ENCODE measurements around the gene STARD5. TPM values are rescaled to one million over a fixed set of nuclear protein-coding genes. Genes with fewer than 3 reads are reported as not detected.

STARD5 gene
- total RNA-seq, 2 donors from 2014 or later, result 2.0 to 5.4 TPM

DNA sequence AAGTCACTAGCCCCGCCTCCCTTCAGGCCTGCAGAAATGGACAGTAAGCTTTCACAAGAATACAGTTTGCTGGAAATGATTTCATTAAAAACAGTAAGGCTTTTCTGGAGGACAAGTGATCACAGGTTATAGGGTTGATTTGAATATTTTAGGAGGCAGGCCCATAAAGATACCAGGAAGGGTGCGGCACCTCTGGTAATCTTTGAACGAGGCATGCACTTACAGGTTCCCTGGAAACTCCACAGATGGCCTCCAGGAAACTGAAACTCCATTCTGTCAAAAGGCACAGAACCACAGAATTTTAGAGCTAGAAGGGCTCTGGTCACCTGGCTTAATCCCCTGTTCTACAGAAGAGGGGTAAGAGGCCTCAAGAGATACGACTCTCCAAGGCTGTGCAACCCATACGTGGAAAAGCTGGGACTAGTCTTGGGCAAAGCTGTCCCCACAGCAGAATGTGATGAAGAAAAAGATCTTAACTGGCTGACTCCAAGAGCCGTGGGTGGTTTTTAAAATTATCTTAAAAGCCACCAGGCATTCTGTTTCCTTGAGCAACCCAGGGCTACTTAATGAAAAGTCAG is 1.2 kb downstream of the STARD5 start:
- H3K4me3 Mint-ChIP-seq, result no peak overlapping the region
- H3K27ac ChIP-seq (ENCODE audit: low read depth, low read length), result no peak overlapping the region
- peaks cover 7% of the 10 kb centered on the region for H3K4me1 Mint-ChIP-seq
- no peaks in the 10 kb centered on the region for H3K36me3 Mint-ChIP-seq (ENCODE audit: low read depth)
- no peak overlapping the region for H3K4me3 ChIP-seq (ENCODE audit: low read length)
- H3K36me3 ChIP-seq (ENCODE audit: control insufficient read depth, insufficient read depth, low read length), result peaks cover 5% of the 10 kb centered on the region
- no peaks in the 10 kb centered on the region for H3K9me3 ChIP-seq (ENCODE audit: control insufficient read depth, low read length)
- 89 to 92% methylated on average over 4 to 6 of the region's 6 CpGs for WGBS, 2 experiments (ENCODE audit: insufficient coverage in 1 of 2, insufficient read length in 1 of 2)
- no peaks in the 10 kb centered on the region for H3K9me3 Mint-ChIP-seq
- no peak for DNase-seq
- peaks cover 27% of the 10 kb centered on the region for H3K27me3 Mint-ChIP-seq (ENCODE audit: insufficient read depth)
- no peak overlapping the region for H3K9ac ChIP-seq (ENCODE audit: extremely low read depth, low read length, poor library complexity, severe bottlenecking)
- no peaks in the 10 kb centered on the region for H3K4me1 ChIP-seq (ENCODE audit: control insufficient read depth, insufficient read depth, low read length)
- H3K27ac Mint-ChIP-seq, result no peak overlapping the region
- no peaks in the 10 kb centered on the region for H3K27me3 ChIP-seq (ENCODE audit: control insufficient read depth, insufficient read depth, low read length, poor library complexity, severe bottlenecking)
- TF ChIP-seq, protein P1, sequence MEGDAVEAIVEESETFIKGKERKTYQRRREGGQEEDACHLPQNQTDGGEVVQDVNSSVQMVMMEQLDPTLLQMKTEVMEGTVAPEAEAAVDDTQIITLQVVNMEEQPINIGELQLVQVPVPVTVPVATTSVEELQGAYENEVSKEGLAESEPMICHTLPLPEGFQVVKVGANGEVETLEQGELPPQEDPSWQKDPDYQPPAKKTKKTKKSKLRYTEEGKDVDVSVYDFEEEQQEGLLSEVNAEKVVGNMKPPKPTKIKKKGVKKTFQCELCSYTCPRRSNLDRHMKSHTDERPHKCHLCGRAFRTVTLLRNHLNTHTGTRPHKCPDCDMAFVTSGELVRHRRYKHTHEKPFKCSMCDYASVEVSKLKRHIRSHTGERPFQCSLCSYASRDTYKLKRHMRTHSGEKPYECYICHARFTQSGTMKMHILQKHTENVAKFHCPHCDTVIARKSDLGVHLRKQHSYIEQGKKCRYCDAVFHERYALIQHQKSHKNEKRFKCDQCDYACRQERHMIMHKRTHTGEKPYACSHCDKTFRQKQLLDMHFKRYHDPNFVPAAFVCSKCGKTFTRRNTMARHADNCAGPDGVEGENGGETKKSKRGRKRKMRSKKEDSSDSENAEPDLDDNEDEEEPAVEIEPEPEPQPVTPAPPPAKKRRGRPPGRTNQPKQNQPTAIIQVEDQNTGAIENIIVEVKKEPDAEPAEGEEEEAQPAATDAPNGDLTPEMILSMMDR (conservative IDR thresholded peaks at IDR 0.05), result no peak

DNA sequence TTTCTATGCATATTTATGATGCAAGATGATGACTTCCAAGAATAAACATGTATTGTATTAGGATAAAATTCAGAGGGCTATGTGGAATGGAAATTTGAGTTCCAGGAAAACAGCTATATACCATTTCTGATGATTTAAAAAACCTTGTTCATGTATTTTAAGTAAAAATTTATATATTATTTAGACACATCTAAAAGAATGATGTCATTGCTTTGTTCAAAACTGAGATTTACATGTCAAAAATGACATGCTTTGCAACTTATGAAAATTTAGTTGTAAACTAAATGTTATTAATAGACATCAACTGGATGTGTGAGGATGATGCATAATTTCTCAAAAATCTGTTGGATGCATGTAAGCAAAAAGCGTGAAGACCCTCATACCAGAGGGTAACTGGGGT is 2.3 kb downstream of the STARD5 start:
- Histone ChIP-seq H3K27ac (ENCODE audit: low read depth, low read length) (no peak overlapping the region), H3K4me1 (ENCODE audit: control insufficient read depth, insufficient read depth, low read length) (no peaks in the 10 kb centered on the region), H3K9ac (ENCODE audit: extremely low read depth, low read length, poor library complexity, severe bottlenecking) (no peak overlapping the region), H3K4me3 (ENCODE audit: low read length) (no peak overlapping the region), H3K9me3 (ENCODE audit: control insufficient read depth, low read length) (no peaks in the 10 kb centered on the region), H3K36me3 (ENCODE audit: control insufficient read depth, insufficient read depth, low read length) (peaks cover 5% of the 10 kb centered on the region), H3K27me3 (ENCODE audit: control insufficient read depth, insufficient read depth, low read length, poor library complexity, severe bottlenecking) (no peaks in the 10 kb centered on the region)
- Mint-ChIP-seq H3K27me3 (ENCODE audit: insufficient read depth) (peaks cover 27% of the 10 kb centered on the region), H3K4me1 (peaks cover 7% of the 10 kb centered on the region), H3K9me3 (no peaks in the 10 kb centered on the region), H3K4me3 (no peak overlapping the region), H3K36me3 (ENCODE audit: low read depth) (no peaks in the 10 kb centered on the region), H3K27ac (no peak overlapping the region)
- 100% methylated on average over 1 of the region's 1 CpG for WGBS, 2 experiments (ENCODE audit: insufficient coverage in 1 of 2, insufficient read length in 1 of 2)
- TF ChIP-seq, protein P1 (conservative IDR thresholded peaks at IDR 0.05), result no peak
- no peak for DNase-seq

DNA sequence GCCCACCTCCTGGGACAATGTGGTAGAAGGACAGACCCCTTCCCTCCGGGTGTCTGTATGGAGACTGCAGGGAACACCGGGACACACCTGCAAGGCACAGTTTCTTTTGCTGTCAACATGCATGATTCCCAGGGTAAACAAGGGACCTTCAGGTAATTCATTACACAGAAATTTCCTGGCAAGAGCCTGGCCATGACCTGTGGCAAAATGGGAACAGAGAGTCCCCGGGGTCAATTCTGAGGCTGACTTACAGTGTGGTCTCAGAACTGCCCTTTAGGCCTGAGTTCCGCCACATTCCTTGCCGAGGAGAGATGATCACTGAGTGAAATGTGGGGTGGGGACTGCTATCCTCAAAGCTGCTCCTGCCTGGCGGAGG is 6.3 kb downstream of the STARD5 start:
- no peaks in the 10 kb centered on the region for H3K27me3 ChIP-seq (ENCODE audit: control insufficient read depth, insufficient read depth, low read length, poor library complexity, severe bottlenecking)
- Mint-ChIP-seq H3K27me3 (ENCODE audit: insufficient read depth) (peaks cover 4% of the 10 kb centered on the region), H3K4me3 (no peak overlapping the region), H3K27ac (no peak overlapping the region), H3K4me1 (no peaks in the 10 kb centered on the region), H3K36me3 (ENCODE audit: low read depth) (no peaks in the 10 kb centered on the region), H3K9me3 (no peaks in the 10 kb centered on the region)
- no peaks in the 10 kb centered on the region for H3K4me1 ChIP-seq (ENCODE audit: control insufficient read depth, insufficient read depth, low read length)
- DNase-seq, result no peak
- H3K4me3 ChIP-seq (ENCODE audit: low read length), result no peak overlapping the region
- H3K9ac ChIP-seq (ENCODE audit: extremely low read depth, low read length, poor library complexity, severe bottlenecking), result no peak overlapping the region
- 89 to 97% methylated on average over 5 to 6 of the region's 6 CpGs for WGBS, 2 experiments (ENCODE audit: insufficient coverage in 1 of 2, insufficient read length in 1 of 2)
- no peak overlapping the region for H3K27ac ChIP-seq (ENCODE audit: low read depth, low read length)
- TF ChIP-seq, protein P1 (conservative IDR thresholded peaks at IDR 0.05), result no peak
- H3K9me3 ChIP-seq (ENCODE audit: control insufficient read depth, low read length), result no peaks in the 10 kb centered on the region
- H3K36me3 ChIP-seq (ENCODE audit: control insufficient read depth, insufficient read depth, low read length), result peaks cover 5% of the 10 kb centered on the region
